Thyroid gland (tissue), 4 donors: Measurements from ENCODE around the gene ZNF865. TPM values are rescaled to one million over a fixed set of nuclear protein-coding genes. Genes with fewer than 3 reads are reported as not detected.

Source experiments
- DNase-seq, 2 donors: peaks; one replicate each; pipeline ENCODE4 v3.0.0-alpha.2; 2019
- H3K27ac ChIP-seq, 3 donors: fragments of 200-600 bp; sonication (generic); 1 replicate in 2 of 3; 2 replicates in 1 of 3; pipeline ENCODE4 v1.5.1; 2016 to 2019; ENCODE audit warnings: mild to moderate bottlenecking in 1 of 3, moderate library complexity in 1 of 3
- H3K27me3 ChIP-seq: fragments of 200-600 bp; sonication (generic); one replicate; pipeline ENCODE4 v1.5.1; 2019
- H3K36me3 ChIP-seq, 2 donors: fragments of 200-600 bp; sonication (generic); one replicate each; pipeline ENCODE4 v1.5.1; 2016 to 2019
- H3K4me1 ChIP-seq, 2 donors: fragments of 200-600 bp; sonication (generic); one replicate each; pipeline ENCODE4 v1.5.1; 2017 to 2019
- H3K4me3 ChIP-seq, 3 donors: fragments of 200-600 bp; sonication (generic); replicated peaks in 1 of 3; 1 replicate in 2 of 3; 2 replicates in 1 of 3; pipeline ENCODE4 v1.5.1; 2016; ENCODE audit warnings: mild to moderate bottlenecking in 1 of 3
- H3K9me3 ChIP-seq: fragments of 200-600 bp; sonication (generic); one replicate; pipeline ENCODE4 v1.5.1; 2017
- POLR2A ChIP-seq, 2 donors: fragments of 450-650 bp; IDR thresholded peaks; one replicate each; pipeline ENCODE4 v1.6.1; 2017; ENCODE audit warnings: antibody characterized with exemption in 2 of 2, mild to moderate bottlenecking in 2 of 2, moderate library complexity in 1 of 2
- WGBS, 2 donors: methylation state at CpG; one replicate each; pipeline ENCODE4 v1.1.5; 2017; 5-methylcytosine and 5-hydroxymethylcytosine counted together
- intact Hi-C: fragments of 100-400 bp; cut with DNase I; formaldehyde crosslinking; loops from one replicate; pipeline ENCODE4 v1.15.1; 2023
- total RNA-seq, 4 donors: library from RNA; depleted of rRNA; stranded (reverse); fragments of >200 nt; gene quantifications; one replicate each; pipeline ENCODE4 v1.2.3, GENCODE V29; 2016
- TF ChIP-seq, protein P1 (sequence below), 6 experiments: fragments of 200-600 bp in 3 of 6; fragments of 450-650 bp in 3 of 6; sonication (generic) in 3 of 6; IDR thresholded peaks; one replicate each; pipeline ENCODE4 v1.5.1; 2016 to 2019; ENCODE audit warnings: antibody characterized with exemption in 6 of 6, mild to moderate bottlenecking in 2 of 6, inconsistent platforms in 1 of 6, moderate library complexity in 1 of 6

ZNF865 gene
- total RNA-seq, 4 donors from 2014 or later, result 5.5 to 12.6 (median 9.1) TPM

DNA sequence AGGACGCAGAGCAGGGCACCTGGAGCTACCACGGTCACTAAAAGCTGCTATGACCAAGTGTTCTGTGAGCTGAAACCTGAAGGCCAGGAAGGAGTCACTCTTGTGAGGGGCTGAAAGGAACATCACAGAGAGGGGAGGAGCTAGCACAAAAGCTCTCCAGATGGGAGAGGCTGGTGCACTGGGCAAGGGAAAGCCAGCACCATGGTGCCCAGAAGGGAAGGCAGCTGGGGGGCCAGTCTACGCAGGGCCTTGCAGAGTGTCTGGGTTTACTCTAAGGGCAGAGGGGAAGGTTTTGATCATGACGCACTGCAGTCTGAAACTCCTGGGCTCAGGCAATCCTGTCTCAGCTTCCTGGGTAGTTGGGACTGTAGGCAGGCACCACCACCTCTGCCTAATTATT is 31.3 kb downstream of the ZNF865 start:
- Histone ChIP-seq H3K9me3 (no peaks in the 10 kb centered on the region), H3K4me1 (peaks cover 25 to 36% of the 10 kb centered on the region in 2 donors), H3K36me3 (no peaks in the 10 kb centered on the region), H3K27ac (no peak overlapping the region), H3K4me3 (no peak overlapping the region), H3K27me3 (no peaks in the 10 kb centered on the region)
- 88 to 94% methylated on average over 4 of the region's 4 CpGs for WGBS, 2 donors
- DNase-seq, result no peak
- intact Hi-C loops, result no loop called here
- TF ChIP-seq, protein P1, sequence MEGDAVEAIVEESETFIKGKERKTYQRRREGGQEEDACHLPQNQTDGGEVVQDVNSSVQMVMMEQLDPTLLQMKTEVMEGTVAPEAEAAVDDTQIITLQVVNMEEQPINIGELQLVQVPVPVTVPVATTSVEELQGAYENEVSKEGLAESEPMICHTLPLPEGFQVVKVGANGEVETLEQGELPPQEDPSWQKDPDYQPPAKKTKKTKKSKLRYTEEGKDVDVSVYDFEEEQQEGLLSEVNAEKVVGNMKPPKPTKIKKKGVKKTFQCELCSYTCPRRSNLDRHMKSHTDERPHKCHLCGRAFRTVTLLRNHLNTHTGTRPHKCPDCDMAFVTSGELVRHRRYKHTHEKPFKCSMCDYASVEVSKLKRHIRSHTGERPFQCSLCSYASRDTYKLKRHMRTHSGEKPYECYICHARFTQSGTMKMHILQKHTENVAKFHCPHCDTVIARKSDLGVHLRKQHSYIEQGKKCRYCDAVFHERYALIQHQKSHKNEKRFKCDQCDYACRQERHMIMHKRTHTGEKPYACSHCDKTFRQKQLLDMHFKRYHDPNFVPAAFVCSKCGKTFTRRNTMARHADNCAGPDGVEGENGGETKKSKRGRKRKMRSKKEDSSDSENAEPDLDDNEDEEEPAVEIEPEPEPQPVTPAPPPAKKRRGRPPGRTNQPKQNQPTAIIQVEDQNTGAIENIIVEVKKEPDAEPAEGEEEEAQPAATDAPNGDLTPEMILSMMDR (IDR thresholded peaks at IDR 0.05), result no peak
- TF ChIP-seq POLR2A (IDR thresholded peaks at IDR 0.05), result no peak

DNA sequence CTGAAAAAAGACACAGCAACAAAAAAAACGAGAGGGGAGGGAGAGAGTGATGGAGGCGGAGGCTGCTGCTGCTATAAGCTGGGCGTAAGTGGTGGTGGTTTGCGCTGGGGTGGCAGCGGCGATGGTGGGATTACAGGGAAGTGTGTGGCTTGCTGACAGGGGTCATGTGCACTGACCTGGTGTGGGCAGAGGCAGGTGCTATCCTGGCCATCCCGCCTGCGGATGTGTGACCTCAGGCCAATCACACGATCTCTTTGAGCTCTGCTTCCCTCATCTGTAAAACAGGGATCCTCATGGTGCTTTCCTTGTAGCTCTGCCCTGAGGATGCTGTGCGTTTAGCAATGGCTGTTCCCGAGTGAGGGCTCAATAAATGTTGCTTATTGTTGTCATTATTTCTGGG is 32.1 kb downstream of the ZNF865 start:
- H3K27ac ChIP-seq, result no peak overlapping the region
- WGBS, 2 donors, result 86 to 88% methylated on average over 11 of the region's 11 CpGs
- H3K36me3 ChIP-seq, result no peaks in the 10 kb centered on the region
- no peak for DNase-seq
- no peak overlapping the region for H3K4me3 ChIP-seq
- TF ChIP-seq POLR2A (IDR thresholded peaks at IDR 0.05), result no peak
- TF ChIP-seq, protein P1 (IDR thresholded peaks at IDR 0.05), result no peak
- no peaks in the 10 kb centered on the region for H3K27me3 ChIP-seq
- intact Hi-C loops, result no loop called here
- H3K9me3 ChIP-seq, result no peaks in the 10 kb centered on the region
- peaks cover 30 to 43% of the 10 kb centered on the region in 2 donors for H3K4me1 ChIP-seq

DNA sequence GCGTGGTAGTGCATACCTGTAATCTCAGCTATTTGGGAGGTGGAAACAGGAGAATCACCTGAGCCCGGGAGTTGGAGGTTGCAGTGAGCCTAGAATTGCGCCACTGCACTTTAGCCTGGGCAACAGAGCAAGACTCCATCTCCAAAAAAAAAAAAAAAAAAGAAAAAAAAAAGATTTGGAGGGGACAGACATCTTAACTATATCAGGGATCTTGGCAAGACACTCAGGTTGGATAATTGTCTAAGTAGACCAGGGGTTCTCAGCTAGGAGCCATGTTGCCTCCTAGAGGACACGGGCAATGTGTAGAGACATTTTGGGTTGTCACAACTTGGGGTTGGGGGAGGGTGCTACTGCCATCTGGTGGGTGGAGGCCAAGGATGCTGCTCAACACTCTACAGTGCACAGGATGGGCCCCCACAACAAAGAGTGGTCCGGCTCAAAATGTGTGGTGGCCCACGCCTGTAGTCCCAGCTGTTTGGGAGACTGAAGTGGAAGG is 33.5 kb downstream of the ZNF865 start:
- peaks cover 36 to 52% of the 10 kb centered on the region in 2 donors for H3K4me1 ChIP-seq
- DNase-seq, result no peak
- TF ChIP-seq POLR2A (IDR thresholded peaks at IDR 0.05), result no peak
- TF ChIP-seq, protein P1 (IDR thresholded peaks at IDR 0.05), result peak in 1 of 6 experiments; percentile 28

DNA sequence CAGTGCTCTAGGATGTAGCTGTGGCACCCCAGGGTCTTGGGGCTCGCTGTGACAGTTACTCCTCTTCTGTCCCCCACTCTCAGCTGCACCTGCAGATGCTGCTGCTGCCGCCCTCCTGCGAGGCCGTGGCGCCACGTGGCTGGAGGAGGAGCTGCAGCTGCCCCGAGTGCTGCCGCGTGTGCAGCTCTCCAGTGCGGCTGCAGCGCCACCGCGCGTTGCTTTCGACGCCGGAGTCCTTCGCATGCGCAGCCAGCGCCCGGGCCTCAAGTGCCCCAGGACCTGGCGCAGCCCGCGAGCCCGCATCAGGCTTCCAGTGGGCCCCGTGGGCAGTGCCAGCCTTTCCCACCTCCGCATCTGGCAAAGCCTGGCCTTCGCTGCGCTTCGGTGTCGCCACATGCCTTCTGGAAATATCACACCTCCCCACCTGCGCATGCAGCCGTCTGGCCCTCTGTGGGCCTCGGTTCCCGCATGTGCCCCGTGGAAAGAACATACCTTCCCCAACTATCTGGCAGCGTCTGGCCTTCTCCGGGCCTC is 34.7 kb downstream of the ZNF865 start:
- Histone ChIP-seq H3K36me3 (no peaks in the 10 kb centered on the region), H3K4me3 (peak overlapping the region in 1 of 3 donors; percentile 84), H3K4me1 (peaks cover 42 to 57% of the 10 kb centered on the region in 2 donors), H3K9me3 (no peaks in the 10 kb centered on the region), H3K27me3 (no peaks in the 10 kb centered on the region), H3K27ac (peak overlapping the region; percentile 86 to 96 (median 91))
- TF ChIP-seq POLR2A (IDR thresholded peaks at IDR 0.05), result no peak
- TF ChIP-seq, protein P1 (IDR thresholded peaks at IDR 0.05), result peak in 5 of 6 experiments; percentile 13 to 59 (median 54)
- intact Hi-C loops, result no loop called here
- peak; percentile 75 to 76 for DNase-seq
- WGBS, 2 donors, result 7 to 30% methylated on average over 2 to 12 of the region's 38 CpGs

More for the DNA sequence above, 33.5 kb downstream of the ZNF865 start:
- WGBS, 2 donors, result 87 to 90% methylated on average over 6 of the region's 6 CpGs
- Histone ChIP-seq H3K36me3 (no peaks in the 10 kb centered on the region), H3K9me3 (no peaks in the 10 kb centered on the region), H3K27me3 (no peaks in the 10 kb centered on the region), H3K27ac (no peak overlapping the region), H3K4me3 (no peak overlapping the region)
- intact Hi-C loops, result no loop called here
